Frontal cortex (tissue), 4 donors: Measurements from ENCODE around the gene RELL1. TPM values are rescaled to one million over a fixed set of nuclear protein-coding genes. Genes with fewer than 3 reads are reported as not detected.

ENCODE experiments used
- DNase-seq, 2 donors: peaks; one replicate each; pipeline ENCODE4 v3.0.0; 2012; ENCODE audit warnings: low spot score in 2 of 2
- FAIRE-seq: peaks from 2 replicates; lab custom pipeline; 2012; peaks lifted over from hg19 to GRCh38; lab: Jason Lieb, UNC
- small RNA-seq: library from RNA; depleted of rRNA; stranded (forward); fragments of <200 nt; gene quantifications from one replicate; pipeline ENCODE3, GENCODE V24; 2014
- total RNA-seq: library from RNA; depleted of rRNA; stranded (reverse); fragments of >200 nt; gene quantifications from one replicate; pipeline ENCODE4 v1.2.3, GENCODE V29; 2014
- donor health status: control.
- donor health status: control.
- donor health status: control.

Gene RELL1
- total RNA-seq, 1 donor from 2014 or later: 38.7 TPM

GRCh38 chr4:37561803-37562207 lies 124.4 kb downstream of the RELL1 start:
- no peak for DNase-seq

GRCh38 chr4:37561196-37561802 lies 124.9 kb downstream of the RELL1 start:
- DNase-seq: no peak
- no peak for FAIRE-seq

More at GRCh38 chr4:37561803-37562207, 124.4 kb downstream of the RELL1 start:
- FAIRE-seq: no peak

Small RNA genes within 50 kb of the gene (small RNA-seq; reads per million reads assigned to genes)
- gene RF00019: not detected

Other genes starting within 250 kb of the RELL1 start
- gene PGM2, start 140.3 kb upstream of the RELL1 start, total RNA-seq: 10.6 TPM
- gene TBC1D1, start 204.7 kb upstream of the RELL1 start, total RNA-seq: 64.8 TPM